HG02840 (cell line): Measurements from ENCODE around the gene DYNLT3.
A peak's percentile ranks its signal among the peaks of the same experiment; 100 is the strongest.

ENCODE experiments used
- ATAC-seq: cut with Tn5 transposase; IDR thresholded peaks from one replicate; pipeline ENCODE4 v1.9.1; 2021; ENCODE audit warnings: mild to moderate bottlenecking, moderate library complexity, moderate number of reproducible peaks; ENCODE audit not compliant: unreplicated experiment, low FRiP score

DYNLT3 gene

GRCh38 chrX:37846141-37846540, 1.2 kb downstream of the DYNLT3 start:
- no peak for ATAC-seq

- ATAC-seq: no peak
Measured at GRCh38 chrX:37844622-37845021, 2.7 kb downstream of the DYNLT3 start.

GRCh38 chrX:37840931-37841330, 6.4 kb downstream of the DYNLT3 start:
- no peak for ATAC-seq

GRCh38 chrX:37834937-37835336, 12.4 kb downstream of the DYNLT3 start:
- no peak for ATAC-seq

GRCh38 chrX:37830371-37830770, 17.0 kb downstream of the DYNLT3 start:
- no peak for ATAC-seq

GRCh38 chrX:37829721-37830120, 17.6 kb downstream of the DYNLT3 start:
- no peak for ATAC-seq

- peak; percentile 55 for ATAC-seq
Measured at GRCh38 chrX:37825215-37825842, 22.0 kb downstream of the DYNLT3 start.

GRCh38 chrX:37824491-37825214, 22.7 kb downstream of the DYNLT3 start:
- no peak for ATAC-seq

GRCh38 chrX:37820646-37821045, 26.7 kb downstream of the DYNLT3 start:
- no peak for ATAC-seq

GRCh38 chrX:37818031-37818430, 29.3 kb downstream of the DYNLT3 start:
- ATAC-seq: no peak

- ATAC-seq: peak; percentile 42
Measured at GRCh38 chrX:37817579-37817978, 29.8 kb downstream of the DYNLT3 start.

- ATAC-seq: no peak
Measured at GRCh38 chrX:37817176-37817575, 30.2 kb downstream of the DYNLT3 start.

- ATAC-seq: no peak
Measured at GRCh38 chrX:37816766-37817165, 30.6 kb downstream of the DYNLT3 start.

- ATAC-seq: no peak
Measured at GRCh38 chrX:37815366-37815765, 32.0 kb downstream of the DYNLT3 start.

GRCh38 chrX:37813570-37813969, 33.8 kb downstream of the DYNLT3 start:
- no peak for ATAC-seq

- ATAC-seq: no peak
Measured at GRCh38 chrX:37812110-37812509, 35.3 kb downstream of the DYNLT3 start.

- no peak for ATAC-seq
Measured at GRCh38 chrX:37809970-37810369, 37.4 kb downstream of the DYNLT3 start.

- ATAC-seq: no peak
Measured at GRCh38 chrX:37803057-37803456, 44.3 kb downstream of the DYNLT3 start.

- no peak for ATAC-seq
Measured at GRCh38 chrX:37802028-37802427, 45.3 kb downstream of the DYNLT3 start.

GRCh38 chrX:37800717-37801116, 46.7 kb downstream of the DYNLT3 start:
- no peak for ATAC-seq

GRCh38 chrX:37799936-37800335, 47.4 kb downstream of the DYNLT3 start:
- ATAC-seq: no peak

- no peak for ATAC-seq
Measured at GRCh38 chrX:37796805-37797204, 50.6 kb downstream of the DYNLT3 start.
